OCI-M2 (cell line): ENCODE data around the gene RREB1.

Source experiments
- DNase-seq: peaks from one replicate; lab custom pipeline; 2025; ENCODE audit not compliant: unreplicated experiment; lab: John Stamatoyannopoulos, UW

The RREB1 gene

GRCh38 chr6:7241709-7242645, 134.2 kb downstream of the RREB1 start:
- DNase-seq = no peak

GRCh38 chr6:7242835-7243178, 135.0 kb downstream of the RREB1 start:
- no peak for DNase-seq

GRCh38 chr6:7243179-7243981, 135.6 kb downstream of the RREB1 start:
- DNase-seq = peak; percentile 96

GRCh38 chr6:7245668-7246393, 138.1 kb downstream of the RREB1 start:
- DNase-seq = no peak

- no peak for DNase-seq
Observed at GRCh38 chr6:7246401-7247178, 138.8 kb downstream of the RREB1 start.

- DNase-seq = no peak
Observed at GRCh38 chr6:7247179-7247456, 139.4 kb downstream of the RREB1 start.

- no peak for DNase-seq
Observed at GRCh38 chr6:7247828-7248227, 140.1 kb downstream of the RREB1 start.

GRCh38 chr6:7249391-7249790, 141.6 kb downstream of the RREB1 start:
- no peak for DNase-seq

GRCh38 chr6:7249946-7250643, 142.3 kb downstream of the RREB1 start:
- no peak for DNase-seq

- DNase-seq = no peak
Observed at GRCh38 chr6:7250812-7251211, 143.1 kb downstream of the RREB1 start.

GRCh38 chr6:7251646-7252260, 144.0 kb downstream of the RREB1 start:
- DNase-seq = no peak

GRCh38 chr6:7252390-7252789, 144.6 kb downstream of the RREB1 start:
- no peak for DNase-seq

GRCh38 chr6:7254980-7255835, 147.4 kb downstream of the RREB1 start:
- DNase-seq = no peak

- no peak for DNase-seq
Observed at GRCh38 chr6:7255918-7256317, 148.2 kb downstream of the RREB1 start.

GRCh38 chr6:7256785-7257184, 149.0 kb downstream of the RREB1 start:
- DNase-seq = no peak

- no peak for DNase-seq
Observed at GRCh38 chr6:7257521-7258230, 149.9 kb downstream of the RREB1 start.

- no peak for DNase-seq
Observed at GRCh38 chr6:7258231-7258763, 150.5 kb downstream of the RREB1 start.
